Measurements from ENCODE around the gene DVL2. TPM values are rescaled to one million over a fixed set of nuclear protein-coding genes. Genes with fewer than 3 reads are reported as not detected.

The DVL2 gene
- total and polyA plus RNA-seq, 2 of the 13 experiments (the other 11 are each of a cell fraction or from before 2014, with no cell fraction given): 5.7 to 38.2 TPM

DNA sequence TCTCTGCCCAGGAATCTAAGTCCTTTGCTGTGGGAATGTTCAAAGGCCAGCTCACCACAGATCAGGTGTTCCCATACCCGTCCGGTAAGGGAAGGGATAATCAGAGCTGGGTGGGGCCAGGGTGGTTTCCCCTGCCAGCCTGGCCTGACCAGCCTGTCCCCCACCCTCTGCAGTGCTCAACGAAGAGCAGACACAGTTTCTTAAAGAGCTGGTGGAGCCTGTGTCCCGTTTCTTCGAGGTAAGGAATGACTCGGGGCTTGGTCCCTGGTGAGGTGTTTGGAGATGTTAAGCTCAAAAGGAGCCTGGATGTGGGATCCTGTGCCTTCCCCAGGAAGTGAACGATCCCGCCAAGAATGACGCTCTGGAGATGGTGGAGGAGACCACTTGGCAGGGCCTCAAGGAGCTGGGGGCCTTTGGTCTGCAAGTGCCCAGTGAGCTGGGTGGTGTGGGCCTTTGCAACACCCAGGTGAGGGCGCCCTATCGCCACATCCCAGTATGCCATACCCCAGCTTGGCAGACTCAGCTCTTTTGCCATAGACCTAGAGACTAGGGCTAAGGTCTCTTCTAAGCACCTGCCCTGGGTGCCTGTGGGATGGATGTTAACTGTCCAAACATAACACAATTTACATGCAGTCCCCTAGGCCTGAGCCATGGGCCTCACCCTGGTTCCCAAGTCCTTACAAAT is 13.6 kb downstream of the DVL2 start (continued):
- TF ChIP-seq SMYD3 (CRISPR knock-in tag; IDR thresholded peaks at IDR 0.05) (0 out of 2 replicates have a peak, but pooled peaks have one; percentile 48), ZNF800 (CRISPR knock-in tag; IDR thresholded peaks at IDR 0.05) (no peak), ERF (CRISPR knock-in tag; IDR thresholded peaks at IDR 0.05) (no peak), HMGXB4 (CRISPR knock-in tag; IDR thresholded peaks at IDR 0.05; ENCODE audit: borderline replicate concordance in 1 of 2, low read depth in 1 of 2) (peak in 1 of 2 experiments; percentile 50; a peak in 1 of 4 replicates), NFIB (CRISPR knock-in tag; IDR thresholded peaks at IDR 0.05; ENCODE audit: borderline replicate concordance) (no peak), MTF2 (CRISPR knock-in tag; IDR thresholded peaks at IDR 0.05; ENCODE audit: borderline replicate concordance) (no peak; the same call in 1 of the 2 replicates), SRSF9 (IDR thresholded peaks at IDR 0.05; ENCODE audit: borderline replicate concordance, insufficient read depth, low read depth, low read length, poor library complexity, severe bottlenecking) (no peak), ZNF256 (CRISPR knock-in tag; conservative IDR thresholded peaks at IDR 0.05) (no peak), ARID2 (CRISPR knock-in tag; IDR thresholded peaks at IDR 0.05; ENCODE audit: borderline replicate concordance) (peak; percentile 44; the same call in 1 of the 2 replicates), HINFP (CRISPR knock-in tag; IDR thresholded peaks at IDR 0.05; ENCODE audit: low read depth) (peak; percentile 80), SMAD9 (CRISPR knock-in tag; IDR thresholded peaks at IDR 0.05) (no peak)
- TF ChIP-seq, protein P1, sequence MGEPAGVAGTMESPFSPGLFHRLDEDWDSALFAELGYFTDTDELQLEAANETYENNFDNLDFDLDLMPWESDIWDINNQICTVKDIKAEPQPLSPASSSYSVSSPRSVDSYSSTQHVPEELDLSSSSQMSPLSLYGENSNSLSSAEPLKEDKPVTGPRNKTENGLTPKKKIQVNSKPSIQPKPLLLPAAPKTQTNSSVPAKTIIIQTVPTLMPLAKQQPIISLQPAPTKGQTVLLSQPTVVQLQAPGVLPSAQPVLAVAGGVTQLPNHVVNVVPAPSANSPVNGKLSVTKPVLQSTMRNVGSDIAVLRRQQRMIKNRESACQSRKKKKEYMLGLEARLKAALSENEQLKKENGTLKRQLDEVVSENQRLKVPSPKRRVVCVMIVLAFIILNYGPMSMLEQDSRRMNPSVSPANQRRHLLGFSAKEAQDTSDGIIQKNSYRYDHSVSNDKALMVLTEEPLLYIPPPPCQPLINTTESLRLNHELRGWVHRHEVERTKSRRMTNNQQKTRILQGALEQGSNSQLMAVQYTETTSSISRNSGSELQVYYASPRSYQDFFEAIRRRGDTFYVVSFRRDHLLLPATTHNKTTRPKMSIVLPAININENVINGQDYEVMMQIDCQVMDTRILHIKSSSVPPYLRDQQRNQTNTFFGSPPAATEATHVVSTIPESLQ (CRISPR knock-in tag; conservative IDR thresholded peaks at IDR 0.05): no peak
- TF ChIP-seq, protein P2, sequence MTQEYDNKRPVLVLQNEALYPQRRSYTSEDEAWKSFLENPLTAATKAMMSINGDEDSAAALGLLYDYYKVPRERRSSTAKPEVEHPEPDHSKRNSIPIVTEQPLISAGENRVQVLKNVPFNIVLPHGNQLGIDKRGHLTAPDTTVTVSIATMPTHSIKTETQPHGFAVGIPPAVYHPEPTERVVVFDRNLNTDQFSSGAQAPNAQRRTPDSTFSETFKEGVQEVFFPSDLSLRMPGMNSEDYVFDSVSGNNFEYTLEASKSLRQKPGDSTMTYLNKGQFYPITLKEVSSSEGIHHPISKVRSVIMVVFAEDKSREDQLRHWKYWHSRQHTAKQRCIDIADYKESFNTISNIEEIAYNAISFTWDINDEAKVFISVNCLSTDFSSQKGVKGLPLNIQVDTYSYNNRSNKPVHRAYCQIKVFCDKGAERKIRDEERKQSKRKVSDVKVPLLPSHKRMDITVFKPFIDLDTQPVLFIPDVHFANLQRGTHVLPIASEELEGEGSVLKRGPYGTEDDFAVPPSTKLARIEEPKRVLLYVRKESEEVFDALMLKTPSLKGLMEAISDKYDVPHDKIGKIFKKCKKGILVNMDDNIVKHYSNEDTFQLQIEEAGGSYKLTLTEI (CRISPR knock-in tag; conservative IDR thresholded peaks at IDR 0.05): no peak
- TF ChIP-seq, protein P3, sequence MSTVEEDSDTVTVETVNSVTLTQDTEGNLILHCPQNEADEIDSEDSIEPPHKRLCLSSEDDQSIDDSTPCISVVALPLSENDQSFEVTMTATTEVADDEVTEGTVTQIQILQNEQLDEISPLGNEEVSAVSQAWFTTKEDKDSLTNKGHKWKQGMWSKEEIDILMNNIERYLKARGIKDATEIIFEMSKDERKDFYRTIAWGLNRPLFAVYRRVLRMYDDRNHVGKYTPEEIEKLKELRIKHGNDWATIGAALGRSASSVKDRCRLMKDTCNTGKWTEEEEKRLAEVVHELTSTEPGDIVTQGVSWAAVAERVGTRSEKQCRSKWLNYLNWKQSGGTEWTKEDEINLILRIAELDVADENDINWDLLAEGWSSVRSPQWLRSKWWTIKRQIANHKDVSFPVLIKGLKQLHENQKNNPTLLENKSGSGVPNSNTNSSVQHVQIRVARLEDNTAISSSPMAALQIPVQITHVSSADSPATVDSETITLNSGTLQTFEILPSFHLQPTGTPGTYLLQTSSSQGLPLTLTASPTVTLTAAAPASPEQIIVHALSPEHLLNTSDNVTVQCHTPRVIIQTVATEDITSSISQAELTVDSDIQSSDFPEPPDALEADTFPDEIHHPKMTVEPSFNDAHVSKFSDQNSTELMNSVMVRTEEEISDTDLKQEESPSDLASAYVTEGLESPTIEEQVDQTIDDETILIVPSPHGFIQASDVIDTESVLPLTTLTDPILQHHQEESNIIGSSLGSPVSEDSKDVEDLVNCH (CRISPR knock-in tag; IDR thresholded peaks at IDR 0.05): no peak

All from HepG2 (cell line).